ENCODE data around the gene UGP2. TPM values are rescaled to one million over a fixed set of nuclear protein-coding genes. Genes with fewer than 3 reads are reported as not detected.
A peak's percentile ranks its signal among the peaks of the same experiment; 100 is the strongest.

The UGP2 gene
- polyA plus RNA-seq, 3 donors: 22.3 to 71.8 (median 49.9) TPM

- Histone ChIP-seq H2AFZ (ENCODE audit: insufficient read depth, low read depth, low read length, poor library complexity, severe bottlenecking) (no peak overlapping the region), H3K4me3 (replicated peaks in 1 of 3; ENCODE audit: low read depth in 2 of 3, low read length in 3 of 3) (no peak overlapping the region), H3K9me3 (replicated peaks in 1 of 2; ENCODE audit: control insufficient read depth in 1 of 2, insufficient read depth in 1 of 2, low read length in 2 of 2) (no peaks in the 10 kb centered on the region), H4K20me1 (ENCODE audit: insufficient read depth, low read length) (peaks cover 48% of the 10 kb centered on the region), H3K4me1 (ENCODE audit: control insufficient read depth in 1 of 2, insufficient read depth in 2 of 2, low read length in 2 of 2) (peaks cover 24 to 29% of the 10 kb centered on the region in 2 donors), H3K27me3 (ENCODE audit: control insufficient read depth in 2 of 2, insufficient read depth in 2 of 2, low read length in 2 of 2) (no peaks in the 10 kb centered on the region), H3K79me2 (ENCODE audit: insufficient read depth, low read length) (peaks cover 80% of the 10 kb centered on the region), H3K9ac (ENCODE audit: insufficient read depth, low read length, poor library complexity, severe bottlenecking) (no peak overlapping the region), H3K4me2 (replicated peaks; ENCODE audit: extremely low read depth, low read length, poor library complexity, severe bottlenecking) (peak overlapping the region; percentile 8), H3K36me3 (replicated peaks in 1 of 2; ENCODE audit: control insufficient read depth in 1 of 2, insufficient read depth in 2 of 2, low read length in 2 of 2) (no peaks in the 10 kb centered on the region), H3K27ac (ENCODE audit: low read depth in 1 of 2, low read length in 2 of 2) (no peak overlapping the region)
- Mint-ChIP-seq H3K9me3 (peaks cover 0 to 2% (median 0%) of the 10 kb centered on the region in 7 donors), H3K36me3 (peaks cover 12% of the 10 kb centered on the region in 2 donors), H3K4me3 (no peak overlapping the region), H3K4me1 (peaks cover 52% of the 10 kb centered on the region), H3K27me3 (ENCODE audit: low read depth in 3 of 3) (no peaks in the 10 kb centered on the region), H3K27ac (peak overlapping the region in 2 of 7 donors; percentile 74 to 79)
- intact Hi-C loops (cut with micrococcal nuclease): loop anchor here (5.0 to 10.0 kb wide), 3 partner anchors 256 to 1136 kb away; partner anchors contain the start of genes MDH1 (in 2 of the 2), WDPCP (in 2 of the 2) and EHBP1 (in 1 of the 2)
- TF ChIP-seq, protein P1, sequence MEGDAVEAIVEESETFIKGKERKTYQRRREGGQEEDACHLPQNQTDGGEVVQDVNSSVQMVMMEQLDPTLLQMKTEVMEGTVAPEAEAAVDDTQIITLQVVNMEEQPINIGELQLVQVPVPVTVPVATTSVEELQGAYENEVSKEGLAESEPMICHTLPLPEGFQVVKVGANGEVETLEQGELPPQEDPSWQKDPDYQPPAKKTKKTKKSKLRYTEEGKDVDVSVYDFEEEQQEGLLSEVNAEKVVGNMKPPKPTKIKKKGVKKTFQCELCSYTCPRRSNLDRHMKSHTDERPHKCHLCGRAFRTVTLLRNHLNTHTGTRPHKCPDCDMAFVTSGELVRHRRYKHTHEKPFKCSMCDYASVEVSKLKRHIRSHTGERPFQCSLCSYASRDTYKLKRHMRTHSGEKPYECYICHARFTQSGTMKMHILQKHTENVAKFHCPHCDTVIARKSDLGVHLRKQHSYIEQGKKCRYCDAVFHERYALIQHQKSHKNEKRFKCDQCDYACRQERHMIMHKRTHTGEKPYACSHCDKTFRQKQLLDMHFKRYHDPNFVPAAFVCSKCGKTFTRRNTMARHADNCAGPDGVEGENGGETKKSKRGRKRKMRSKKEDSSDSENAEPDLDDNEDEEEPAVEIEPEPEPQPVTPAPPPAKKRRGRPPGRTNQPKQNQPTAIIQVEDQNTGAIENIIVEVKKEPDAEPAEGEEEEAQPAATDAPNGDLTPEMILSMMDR (IDR thresholded peaks at IDR 0.05): no peak
- no peak for DNase-seq
- WGBS (ENCODE audit: insufficient coverage): no CpG with 5 or more reads among the region's 2 CpGs
Measured at GRCh38 chr2:63843791-63844190, 2.1 kb downstream of the UGP2 start.

- no CpG with 5 or more reads among the region's 3 CpGs for WGBS (ENCODE audit: insufficient coverage)
- H3K4me2 ChIP-seq (replicated peaks; ENCODE audit: extremely low read depth, low read length, poor library complexity, severe bottlenecking): no peak overlapping the region
Measured at GRCh38 chr2:63844616-63845015, 2.9 kb downstream of the UGP2 start.

More at GRCh38 chr2:63844616-63845015, 2.9 kb downstream of the UGP2 start:
- Histone ChIP-seq H3K4me3 (replicated peaks in 1 of 3; ENCODE audit: low read depth in 2 of 3, low read length in 3 of 3) (no peak overlapping the region), H3K9me3 (replicated peaks in 1 of 2; ENCODE audit: control insufficient read depth in 1 of 2, insufficient read depth in 1 of 2, low read length in 2 of 2) (no peaks in the 10 kb centered on the region), H3K27ac (ENCODE audit: low read depth in 1 of 2, low read length in 2 of 2) (peak overlapping the region in 1 of 2 donors; percentile 1), H3K79me2 (ENCODE audit: insufficient read depth, low read length) (peaks cover 89% of the 10 kb centered on the region), H3K9ac (ENCODE audit: insufficient read depth, low read length, poor library complexity, severe bottlenecking) (no peak overlapping the region), H3K27me3 (ENCODE audit: control insufficient read depth in 2 of 2, insufficient read depth in 2 of 2, low read length in 2 of 2) (no peaks in the 10 kb centered on the region), H3K4me1 (ENCODE audit: control insufficient read depth in 1 of 2, insufficient read depth in 2 of 2, low read length in 2 of 2) (peaks cover 24 to 29% of the 10 kb centered on the region in 2 donors), H2AFZ (ENCODE audit: insufficient read depth, low read depth, low read length, poor library complexity, severe bottlenecking) (no peak overlapping the region), H3K36me3 (replicated peaks in 1 of 2; ENCODE audit: control insufficient read depth in 1 of 2, insufficient read depth in 2 of 2, low read length in 2 of 2) (no peaks in the 10 kb centered on the region), H4K20me1 (ENCODE audit: insufficient read depth, low read length) (peaks cover 56% of the 10 kb centered on the region)
- Mint-ChIP-seq H3K4me3 (no peak overlapping the region), H3K9me3 (peaks cover 0 to 2% (median 0%) of the 10 kb centered on the region in 7 donors), H3K4me1 (peaks cover 56% of the 10 kb centered on the region), H3K27ac (peak overlapping the region in 3 of 7 donors; percentile 45 to 84 (median 48)), H3K27me3 (ENCODE audit: low read depth in 3 of 3) (no peaks in the 10 kb centered on the region), H3K36me3 (peaks cover 12% of the 10 kb centered on the region in 2 donors)
- TF ChIP-seq, protein P1 (IDR thresholded peaks at IDR 0.05): no peak
- intact Hi-C loops (cut with micrococcal nuclease): loop anchor here (5.0 to 10.0 kb wide), 3 partner anchors 257 to 1137 kb away; partner anchors contain the start of genes MDH1 (in 2 of the 2), WDPCP (in 2 of the 2) and EHBP1 (in 1 of the 2)
- DNase-seq: no peak
